WTC11 (cell line): Measurements from ENCODE around the gene C5orf58. TPM values are rescaled to one million over a fixed set of nuclear protein-coding genes. Genes with fewer than 3 reads are reported as not detected.

ENCODE experiments used
- ATAC-seq: fragments of 200-7000 bp; cut with Tn5 transposase; 2 replicates; pipeline ENCODE4 v1.10.0; 2021; ENCODE audit warnings: mild to moderate bottlenecking, moderate library complexity
- CTCF ChIA-PET: fragments of 300-600 bp; sonication (Branson Sonifier 250); formaldehyde crosslinking; loops from one replicate; lab custom pipeline; 2021; ENCODE audit warnings: antibody characterized with exemption; lab: Charles Lee
- POLR2A ChIA-PET: fragments of 350-600 bp; sonication (Branson Sonifier 250); formaldehyde crosslinking; loops from one replicate; lab custom pipeline; 2021; ENCODE audit warnings: antibody characterized with exemption; lab: Charles Lee
- DNase-seq: peaks from one replicate; pipeline ENCODE4 v3.0.0; 2021; ENCODE audit warnings: low spot score
- H3K27ac Mint-ChIP-seq: 2 replicates; pipeline ENCODE4 v1.8.0; 2021; ENCODE audit warnings: mixed read lengths
- H3K27me3 Mint-ChIP-seq: 2 replicates; pipeline ENCODE4 v1.8.0; 2021; ENCODE audit warnings: low read depth, mild to moderate bottlenecking, moderate library complexity, mixed read lengths
- H3K36me3 Mint-ChIP-seq: 2 replicates; pipeline ENCODE4 v1.8.0; 2021; ENCODE audit warnings: mixed read lengths
- H3K4me1 Mint-ChIP-seq: 2 replicates; pipeline ENCODE4 v1.8.0; 2022; ENCODE audit warnings: mixed read lengths
- H3K4me3 Mint-ChIP-seq: 2 replicates; pipeline ENCODE4 v1.8.0; 2021; ENCODE audit warnings: mild to moderate bottlenecking, moderate library complexity, mixed read lengths
- H3K9me3 Mint-ChIP-seq: 2 replicates; pipeline ENCODE4 v1.8.0; 2021; ENCODE audit warnings: mixed read lengths
- ATF6 ChIP-seq: sonication (generic); formaldehyde crosslinking; IDR thresholded peaks from 2 replicates; pipeline ENCODE4 v1.8.1; 2023; ENCODE audit warnings: mild to moderate bottlenecking, missing genetic modification reagents
- E2F5 ChIP-seq: sonication (generic); formaldehyde crosslinking; IDR thresholded peaks from 2 replicates; pipeline ENCODE4 v1.8.1; 2022; ENCODE audit warnings: mild to moderate bottlenecking, moderate library complexity, missing genetic modification reagents
- EMX1 ChIP-seq: fragments of 250-450 bp; sonication (Bioruptor Pico); IDR thresholded peaks from 2 replicates; pipeline ENCODE4 v1.8.0; 2021; ENCODE audit warnings: mild to moderate bottlenecking
- ESRRA ChIP-seq: sonication (generic); formaldehyde crosslinking; IDR thresholded peaks from 2 replicates; pipeline ENCODE4 v1.8.1; 2022; ENCODE audit warnings: mild to moderate bottlenecking, missing genetic modification reagents, borderline replicate concordance
- ETV6 ChIP-seq: sonication (generic); formaldehyde crosslinking; IDR thresholded peaks from 2 replicates; pipeline ENCODE4 v1.8.1; 2022; ENCODE audit warnings: mild to moderate bottlenecking, missing genetic modification reagents
- FOXK1 ChIP-seq: sonication (generic); formaldehyde crosslinking; IDR thresholded peaks from 2 replicates; pipeline ENCODE4 v1.8.0; 2022; ENCODE audit warnings: mild to moderate bottlenecking, moderate library complexity, missing genetic modification reagents
- GTF2I ChIP-seq: fragments of 250-450 bp; sonication (Bioruptor Pico); conservative IDR thresholded peaks from 2 replicates; pipeline ENCODE4 v1.4.0; 2021; ENCODE audit warnings: mild to moderate bottlenecking
- HMGA2 ChIP-seq: fragments of 250-450 bp; sonication (Bioruptor Pico); IDR thresholded peaks from 2 replicates; pipeline ENCODE4 v1.4.0; 2021; ENCODE audit warnings: mild to moderate bottlenecking, moderate library complexity
- IRF1 ChIP-seq: sonication (generic); formaldehyde crosslinking; IDR thresholded peaks from 2 replicates; pipeline ENCODE4 v1.8.0; 2023; ENCODE audit warnings: missing genetic modification reagents
- IRF2 ChIP-seq: sonication (generic); formaldehyde crosslinking; IDR thresholded peaks from 2 replicates; pipeline ENCODE4 v1.8.0; 2022; ENCODE audit warnings: low read depth, missing genetic modification reagents, borderline replicate concordance
- KAT7 ChIP-seq: sonication (generic); formaldehyde crosslinking; IDR thresholded peaks from 2 replicates; pipeline ENCODE4 v1.8.1; 2023; ENCODE audit warnings: missing genetic modification reagents, mild to moderate bottlenecking, borderline replicate concordance
- MYBL2 ChIP-seq: sonication (generic); formaldehyde crosslinking; IDR thresholded peaks from 2 replicates; pipeline ENCODE4 v1.8.1; 2023; ENCODE audit warnings: mild to moderate bottlenecking, moderate library complexity, missing genetic modification reagents
- NR1H2 ChIP-seq: sonication (generic); formaldehyde crosslinking; IDR thresholded peaks from 2 replicates; pipeline ENCODE4 v1.9.0; 2021; ENCODE audit warnings: mild to moderate bottlenecking, moderate library complexity, missing genetic modification reagents
- NR3C1 ChIP-seq: sonication (generic); formaldehyde crosslinking; conservative IDR thresholded peaks from 2 replicates; pipeline ENCODE4 v1.8.1; 2023; ENCODE audit warnings: low read depth, mild to moderate bottlenecking, missing genetic modification reagents
- RELA ChIP-seq: sonication (generic); formaldehyde crosslinking; IDR thresholded peaks from 2 replicates; pipeline ENCODE4 v1.8.1; 2022; ENCODE audit warnings: missing genetic modification reagents, mild to moderate bottlenecking, borderline replicate concordance
- SOX15 ChIP-seq: fragments of 250-450 bp; sonication (Bioruptor Pico); IDR thresholded peaks from 2 replicates; pipeline ENCODE4 v1.9.0; 2021; ENCODE audit warnings: mild to moderate bottlenecking
- TCF7 ChIP-seq: sonication (generic); formaldehyde crosslinking; IDR thresholded peaks from 2 replicates; pipeline ENCODE4 v1.8.0; 2022; ENCODE audit warnings: mild to moderate bottlenecking, low read depth, missing genetic modification reagents, moderate library complexity
- TEAD1 ChIP-seq: sonication (generic); formaldehyde crosslinking; IDR thresholded peaks from 2 replicates; pipeline ENCODE4 v1.8.0; 2022; ENCODE audit warnings: mild to moderate bottlenecking, missing genetic modification reagents
- ZNF232 ChIP-seq: sonication (generic); formaldehyde crosslinking; IDR thresholded peaks from 2 replicates; pipeline ENCODE4 v1.8.0; 2022; ENCODE audit warnings: mild to moderate bottlenecking, missing genetic modification reagents
- ZSCAN18 ChIP-seq: fragments of 250-450 bp; sonication (Bioruptor Pico); IDR thresholded peaks from 2 replicates; pipeline ENCODE4 v2.1.2; 2022; ENCODE audit warnings: mild to moderate bottlenecking, moderate library complexity
- total RNA-seq: library from RNA; stranded (reverse); gene quantifications from 3 replicates; pipeline ENCODE4 v1.2.3, GENCODE V29; 2021

C5orf58 gene
- total RNA-seq, 1 experiment from 2014 or later, result 2.0 TPM

GRCh38 chr5:170261528-170262043 is 28.8 kb downstream of the C5orf58 start:
- Mint-ChIP-seq H3K9me3 (no peaks in the 10 kb centered on the region), H3K27me3 (no peaks in the 10 kb centered on the region; the same call in 1 of the 2 replicates), H3K4me3 (no peak overlapping the region)
- POLR2A ChIA-PET, result no interaction called here
- TF ChIP-seq ATF6 (CRISPR knock-in tag), result no peak
- TF ChIP-seq, all 79 proteins: peak for 0
- DNase-seq (no peak), ATAC-seq (no peak)
- Mint-ChIP-seq H3K27ac (no peak overlapping the region), H3K4me1 (peaks cover 64% of the 10 kb centered on the region), H3K36me3 (no peaks in the 10 kb centered on the region)
- CTCF ChIA-PET, result interaction anchor here (0.8 to 1.9 kb wide), 3 partner anchors 35 to 142 kb away, joined by 3 to 8 read pairs (median 5); no protein-coding TSS in a partner anchor

GRCh38 chr5:170262061-170263045 is 29.6 kb downstream of the C5orf58 start:
- ATAC-seq (no peak), DNase-seq (no peak)
- TF ChIP-seq RELA (no peak), IRF2 (no peak), IRF1 (CRISPR knock-in tag) (no peak), HMGA2 (CRISPR knock-in tag) (no peak), NR3C1 (CRISPR knock-in tag) (no peak), MYBL2 (CRISPR knock-in tag) (no peak), ZNF232 (CRISPR knock-in tag) (no peak)
- ChIA-PET POLR2A (interaction anchor here (0.6 kb wide), 1 partner anchor 547 kb away, joined by 3 read pairs; no protein-coding TSS in a partner anchor), CTCF (interaction anchor here (0.8 to 1.9 kb wide), 4 partner anchors 36 to 141 kb away, joined by 3 to 8 read pairs (median 4); no protein-coding TSS in a partner anchor)
- H3K36me3 Mint-ChIP-seq, result no peaks in the 10 kb centered on the region
- peaks cover 64% of the 10 kb centered on the region for H3K4me1 Mint-ChIP-seq
- no peak overlapping the region for H3K27ac Mint-ChIP-seq
- no peaks in the 10 kb centered on the region for H3K9me3 Mint-ChIP-seq
- no peaks in the 10 kb centered on the region; the same call in 1 of the 2 replicates for H3K27me3 Mint-ChIP-seq
- H3K4me3 Mint-ChIP-seq, result no peak overlapping the region

GRCh38 chr5:170263906-170264305 is 31.1 kb downstream of the C5orf58 start:
- no peak overlapping the region for H3K27ac Mint-ChIP-seq
- H3K4me3 Mint-ChIP-seq, result no peak overlapping the region
- ATAC-seq, result no peak
- CTCF ChIA-PET, result interaction anchor here (2.6 to 6.1 kb wide), 3 partner anchors 12 to 140 kb away, joined by 11 to 89 read pairs (median 35); no protein-coding TSS in a partner anchor
- DNase-seq, result no peak
- POLR2A ChIA-PET, result no interaction called here
- H3K27me3 Mint-ChIP-seq, result peaks cover 4% of the 10 kb centered on the region; the same call in 1 of the 2 replicates
- H3K9me3 Mint-ChIP-seq, result no peaks in the 10 kb centered on the region
- peaks cover 71% of the 10 kb centered on the region for H3K4me1 Mint-ChIP-seq
- H3K36me3 Mint-ChIP-seq, result no peaks in the 10 kb centered on the region
- TF ChIP-seq E2F5 (no peak), NR1H2 (CRISPR knock-in tag) (no peak), ESRRA (CRISPR knock-in tag) (no peak), GTF2I (CRISPR knock-in tag) (no peak), SOX15 (CRISPR knock-in tag) (no peak), EMX1 (CRISPR knock-in tag) (no peak), ZSCAN18 (CRISPR knock-in tag) (no peak), ETV6 (CRISPR knock-in tag) (no peak), TCF7 (CRISPR knock-in tag) (no peak), FOXK1 (CRISPR knock-in tag) (no peak), TEAD1 (no peak), IRF2 (no peak), ATF6 (CRISPR knock-in tag) (no peak), HMGA2 (CRISPR knock-in tag) (no peak), KAT7 (no peak)
